BJ (cell line): Measurements from ENCODE around the gene TBCC. TPM values are rescaled to one million over a fixed set of nuclear protein-coding genes. Genes with fewer than 3 reads are reported as not detected.

ENCODE experiments used
- CTCF ChIA-PET: fragments of 350-600 bp; formaldehyde crosslinking; extraction: SDS; loops from one replicate; lab custom pipeline; 2021; ENCODE audit warnings: antibody characterized with exemption, inconsistent platforms; lab: Yijun Ruan, JAX
- POLR2A ChIA-PET: fragments of 300-600 bp; sonication (Branson Sonifier 250); formaldehyde crosslinking; extraction: SDS; loops from one replicate; lab custom pipeline; 2021; ENCODE audit warnings: antibody characterized with exemption; lab: Charles Lee
- DNase-seq: peaks from one replicate; pipeline ENCODE4 v3.0.0-alpha.2; 2011; ENCODE audit warnings: low read depth
- H3K27me3 ChIP-seq: 2 replicates; pipeline ENCODE4 v1.6.0; 2011; ENCODE audit warnings: low read length; ENCODE audit not compliant: control insufficient read depth, insufficient read depth
- H3K36me3 ChIP-seq: 2 replicates; pipeline ENCODE4 v1.5.1; 2011; ENCODE audit warnings: low read length; ENCODE audit not compliant: control insufficient read depth, insufficient read depth
- H3K4me3 ChIP-seq: 2 replicates; pipeline ENCODE4 v1.5.1; 2011; ENCODE audit warnings: low read depth, mild to moderate bottlenecking, control low read depth, low read length
- CTCF ChIP-seq: IDR thresholded peaks from 2 replicates; pipeline ENCODE4 v1.5.1; 2011; ENCODE audit warnings: low read depth, mild to moderate bottlenecking, control low read depth, inconsistent platforms, low read length, moderate library complexity; ENCODE audit not compliant: insufficient read depth
- polyA plus RNA-seq: library from polyadenylated mRNA; depleted of rRNA; stranded (reverse); fragments of >200 nt; gene quantifications from 2 replicates; pipeline ENCODE4 v1.2.3, GENCODE V29; 2011

TBCC gene
- polyA plus RNA-seq, 1 experiment, result 23.8 TPM

GRCh38 chr6:42762950-42763349 lies 17.0 kb upstream of the TBCC start:
- ChIA-PET CTCF (interaction anchor here (0.6 kb wide), 1 partner anchor 67 kb away, joined by 5 read pairs; no protein-coding TSS in a partner anchor), POLR2A (no interaction called here)
- H3K4me3 ChIP-seq, result no peak overlapping the region
- H3K27me3 ChIP-seq, result no peaks in the 10 kb centered on the region
- H3K36me3 ChIP-seq, result no peaks in the 10 kb centered on the region
- TF ChIP-seq CTCF, result no peak
- DNase-seq, result no peak

GRCh38 chr6:42762426-42762859 lies 16.5 kb upstream of the TBCC start:
- ChIA-PET POLR2A (no interaction called here), CTCF (interaction anchor here (0.6 kb wide), 1 partner anchor 738 kb away, joined by 3 read pairs; no protein-coding TSS in a partner anchor)
- no peak overlapping the region for H3K4me3 ChIP-seq
- DNase-seq, result no peak
- TF ChIP-seq CTCF, result no peak
- no peaks in the 10 kb centered on the region for H3K27me3 ChIP-seq
- no peaks in the 10 kb centered on the region for H3K36me3 ChIP-seq

DNA sequence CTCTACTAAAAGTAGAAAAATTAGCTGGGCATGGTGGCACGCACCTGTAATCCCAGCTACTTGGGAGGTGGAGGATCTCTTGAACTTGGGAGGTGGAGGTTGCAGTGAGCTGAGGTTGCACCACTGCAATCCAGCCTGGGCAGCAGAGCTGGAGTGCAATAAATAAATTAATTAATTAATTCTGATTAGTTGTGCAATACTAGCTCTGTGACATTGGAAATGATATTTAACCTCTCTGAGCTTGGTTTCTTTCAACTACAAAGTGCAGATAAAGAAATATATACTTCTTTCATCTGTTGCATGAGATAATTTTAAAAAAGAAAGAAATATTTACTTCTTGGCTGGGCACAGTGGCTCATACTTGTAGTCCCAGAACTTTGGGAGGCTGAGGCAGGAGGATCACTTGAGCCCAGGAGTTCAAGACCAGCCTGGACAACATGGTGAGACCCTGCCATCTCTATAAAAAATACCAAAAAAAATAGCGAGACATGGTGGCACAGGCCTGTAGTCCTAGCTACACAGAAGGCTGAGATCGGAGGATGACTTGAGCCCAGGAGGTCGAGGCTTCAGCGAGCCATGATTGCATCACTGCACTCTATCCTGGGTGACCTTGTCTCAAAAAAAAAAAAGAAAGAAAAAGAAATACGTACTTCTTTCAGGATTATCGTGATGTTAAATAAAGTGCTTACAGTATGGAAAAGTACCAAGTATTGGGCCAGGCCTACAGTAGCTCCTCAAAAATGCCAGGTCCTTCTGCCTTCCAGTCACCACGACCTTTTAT lies 15.6 kb upstream of the TBCC start:
- TF ChIP-seq CTCF, result no peak
- ChIA-PET POLR2A (no interaction called here), CTCF (interaction anchor here (0.6 to 1.3 kb wide), 3 partner anchors 8 to 739 kb away, joined by 3 to 4 read pairs (median 4); no protein-coding TSS in a partner anchor)
- DNase-seq, result no peak
- Histone ChIP-seq H3K27me3 (no peaks in the 10 kb centered on the region), H3K4me3 (no peak overlapping the region), H3K36me3 (no peaks in the 10 kb centered on the region)

DNA sequence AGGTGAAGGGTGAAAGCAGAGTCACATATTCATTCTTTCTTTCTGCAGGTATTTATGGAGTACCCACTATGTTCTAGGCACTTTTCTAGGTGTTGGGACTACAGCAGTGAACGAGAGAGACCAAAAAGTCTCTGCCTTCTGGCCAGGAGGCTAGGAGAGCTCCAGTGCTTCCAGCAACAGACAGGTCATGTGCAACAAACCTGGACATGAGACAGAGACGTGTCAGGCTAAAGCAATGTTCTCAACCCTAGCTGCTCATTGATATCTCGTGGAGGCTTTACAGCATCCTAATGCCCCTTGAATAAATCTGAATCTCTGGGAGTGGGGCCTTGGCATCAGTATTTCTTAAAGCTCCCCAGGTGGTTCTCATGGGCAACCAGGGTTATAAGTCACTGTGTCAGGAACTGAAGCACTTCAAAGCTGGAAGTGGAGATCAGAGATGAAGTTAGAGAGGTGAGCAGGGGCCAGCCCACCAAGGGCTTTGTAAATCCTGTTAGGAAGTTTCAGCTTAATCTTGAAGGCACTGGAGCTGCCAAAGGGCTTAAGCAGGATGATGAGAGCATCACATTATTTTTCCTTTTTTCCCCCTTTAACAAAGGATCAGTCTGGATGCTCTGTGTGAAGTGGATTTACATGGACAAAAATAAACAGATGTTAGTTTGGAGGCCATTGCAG lies 13.0 kb upstream of the TBCC start:
- Histone ChIP-seq H3K36me3 (no peaks in the 10 kb centered on the region), H3K4me3 (no peak overlapping the region), H3K27me3 (no peaks in the 10 kb centered on the region)
- CTCF ChIA-PET, result interaction anchor here (0.7 kb wide), 1 partner anchor 89 kb away, joined by 3 read pairs; no protein-coding TSS in a partner anchor
- TF ChIP-seq CTCF, result no peak
- POLR2A ChIA-PET, result interaction anchor here (0.6 kb wide), 1 partner anchor 24 kb away, joined by 10 read pairs; no protein-coding TSS in a partner anchor
- no peak for DNase-seq

GRCh38 chr6:42756722-42757121 lies 10.8 kb upstream of the TBCC start:
- Histone ChIP-seq H3K36me3 (no peaks in the 10 kb centered on the region), H3K4me3 (no peak overlapping the region), H3K27me3 (no peaks in the 10 kb centered on the region)
- TF ChIP-seq CTCF, result no peak
- no peak for DNase-seq
- POLR2A ChIA-PET, result no interaction called here
- CTCF ChIA-PET, result interaction anchor here (0.6 kb wide), 1 partner anchor 29 kb away, joined by 4 read pairs; no protein-coding TSS in a partner anchor
